Right lobe of liver (tissue), 4 donors: Measurements from ENCODE around the gene RALGPS1.

ENCODE experiments used
- POLR2A ChIP-seq: fragments of 450-650 bp; IDR thresholded peaks from one replicate; pipeline ENCODE4 v1.6.1; 2017; ENCODE audit warnings: antibody characterized with exemption, mild to moderate bottlenecking
- TF ChIP-seq, protein P1 (sequence below), 4 donors: fragments of 200-600 bp in 3 of 4; fragments of 450-650 bp in 1 of 4; IDR thresholded peaks; one replicate each; pipeline versions ENCODE4 v1.5.1 to v1.8.0; 2016 to 2022; ENCODE audit warnings: antibody characterized with exemption in 4 of 4, mild to moderate bottlenecking in 2 of 4
- donor health status: DM: no; HTN: no; CAD: no.
- donor health status: DM: no; HTN: no; CAD: no.
- donor health status: DM: no; HTN: yes; CAD: no.

- TF ChIP-seq, protein P1, sequence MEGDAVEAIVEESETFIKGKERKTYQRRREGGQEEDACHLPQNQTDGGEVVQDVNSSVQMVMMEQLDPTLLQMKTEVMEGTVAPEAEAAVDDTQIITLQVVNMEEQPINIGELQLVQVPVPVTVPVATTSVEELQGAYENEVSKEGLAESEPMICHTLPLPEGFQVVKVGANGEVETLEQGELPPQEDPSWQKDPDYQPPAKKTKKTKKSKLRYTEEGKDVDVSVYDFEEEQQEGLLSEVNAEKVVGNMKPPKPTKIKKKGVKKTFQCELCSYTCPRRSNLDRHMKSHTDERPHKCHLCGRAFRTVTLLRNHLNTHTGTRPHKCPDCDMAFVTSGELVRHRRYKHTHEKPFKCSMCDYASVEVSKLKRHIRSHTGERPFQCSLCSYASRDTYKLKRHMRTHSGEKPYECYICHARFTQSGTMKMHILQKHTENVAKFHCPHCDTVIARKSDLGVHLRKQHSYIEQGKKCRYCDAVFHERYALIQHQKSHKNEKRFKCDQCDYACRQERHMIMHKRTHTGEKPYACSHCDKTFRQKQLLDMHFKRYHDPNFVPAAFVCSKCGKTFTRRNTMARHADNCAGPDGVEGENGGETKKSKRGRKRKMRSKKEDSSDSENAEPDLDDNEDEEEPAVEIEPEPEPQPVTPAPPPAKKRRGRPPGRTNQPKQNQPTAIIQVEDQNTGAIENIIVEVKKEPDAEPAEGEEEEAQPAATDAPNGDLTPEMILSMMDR (IDR thresholded peaks at IDR 0.05) = no peak
- TF ChIP-seq POLR2A = no peak
Observed at GRCh38 chr9:127015921-127016512, 101.4 kb downstream of the RALGPS1 start.
